Tibial artery (tissue), 4 donors: ENCODE measurements around the gene FAM78A.

Experiments
- DNase-seq, 2 donors: peaks; one replicate each; pipeline ENCODE4 v3.0.0-alpha.2; 2019
- H3K27ac ChIP-seq, 2 donors: fragments of 200-600 bp; sonication (generic) in 1 of 2; 1 replicate in 1 of 2; 2 replicates in 1 of 2; pipeline ENCODE4 v1.5.1; 2018 to 2019; ENCODE audit warnings: mild to moderate bottlenecking in 1 of 2
- H3K27me3 ChIP-seq, 2 donors: fragments of 200-600 bp; sonication (generic) in 1 of 2; one replicate each; pipeline versions ENCODE4 v1.5.1 to v1.6.0; 2016 to 2019
- H3K36me3 ChIP-seq, 3 donors: fragments of 200-600 bp; sonication (generic) in 2 of 3; one replicate each; pipeline ENCODE4 v1.5.1; 2016 to 2019; ENCODE audit warnings: mild to moderate bottlenecking in 2 of 3
- H3K4me1 ChIP-seq, 4 donors: fragments of 200-600 bp; sonication (generic) in 2 of 4; 1 replicate in 3 of 4; 2 replicates in 1 of 4; pipeline ENCODE4 v1.5.1; 2016 to 2019
- H3K4me3 ChIP-seq, 2 donors: fragments of 200-600 bp; sonication (generic) in 1 of 2; 1 replicate in 1 of 2; 2 replicates in 1 of 2; pipeline ENCODE4 v1.5.1; 2018 to 2019; ENCODE audit warnings: mild to moderate bottlenecking in 2 of 2
- H3K9me3 ChIP-seq, 3 donors: fragments of 200-600 bp; sonication (generic) in 1 of 3; one replicate each; pipeline ENCODE4 v1.5.1; 2016 to 2019
- intact Hi-C: fragments of 100-400 bp; cut with DNase I; formaldehyde crosslinking; loops from one replicate; pipeline ENCODE4 v1.15.0; 2023; ENCODE audit warnings: low total_unique reads
- TF ChIP-seq, protein P1 (sequence below), 2 experiments: fragments of 200-600 bp in 1 of 2; fragments of 450-650 bp in 1 of 2; IDR thresholded peaks; one replicate each; pipeline ENCODE4 v1.5.1; 2017 to 2019; ENCODE audit warnings: antibody characterized with exemption in 2 of 2, mild to moderate bottlenecking in 1 of 2, moderate library complexity in 1 of 2

The FAM78A gene

GRCh38 chr9:131277287-131277909 lies 1.1 kb upstream of the FAM78A start:
- H3K4me3 ChIP-seq, result peak overlapping the region; percentile 64 to 74
- H3K36me3 ChIP-seq, result no peaks in the 10 kb centered on the region
- peaks cover 0 to 73% of the 10 kb centered on the region in 2 donors for H3K27me3 ChIP-seq
- TF ChIP-seq, protein P1, sequence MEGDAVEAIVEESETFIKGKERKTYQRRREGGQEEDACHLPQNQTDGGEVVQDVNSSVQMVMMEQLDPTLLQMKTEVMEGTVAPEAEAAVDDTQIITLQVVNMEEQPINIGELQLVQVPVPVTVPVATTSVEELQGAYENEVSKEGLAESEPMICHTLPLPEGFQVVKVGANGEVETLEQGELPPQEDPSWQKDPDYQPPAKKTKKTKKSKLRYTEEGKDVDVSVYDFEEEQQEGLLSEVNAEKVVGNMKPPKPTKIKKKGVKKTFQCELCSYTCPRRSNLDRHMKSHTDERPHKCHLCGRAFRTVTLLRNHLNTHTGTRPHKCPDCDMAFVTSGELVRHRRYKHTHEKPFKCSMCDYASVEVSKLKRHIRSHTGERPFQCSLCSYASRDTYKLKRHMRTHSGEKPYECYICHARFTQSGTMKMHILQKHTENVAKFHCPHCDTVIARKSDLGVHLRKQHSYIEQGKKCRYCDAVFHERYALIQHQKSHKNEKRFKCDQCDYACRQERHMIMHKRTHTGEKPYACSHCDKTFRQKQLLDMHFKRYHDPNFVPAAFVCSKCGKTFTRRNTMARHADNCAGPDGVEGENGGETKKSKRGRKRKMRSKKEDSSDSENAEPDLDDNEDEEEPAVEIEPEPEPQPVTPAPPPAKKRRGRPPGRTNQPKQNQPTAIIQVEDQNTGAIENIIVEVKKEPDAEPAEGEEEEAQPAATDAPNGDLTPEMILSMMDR (IDR thresholded peaks at IDR 0.05), result no peak
- no peaks in the 10 kb centered on the region for H3K9me3 ChIP-seq
- peak overlapping the region in 1 of 2 donors; percentile 10 for H3K27ac ChIP-seq
- H3K4me1 ChIP-seq, result peaks cover 0 to 22% (median 16%) of the 10 kb centered on the region in 4 donors
- DNase-seq, result peak in 1 of 2 donors; percentile 66
- intact Hi-C loops, result no loop called here

GRCh38 chr9:131276891-131277286 lies 579 bp upstream of the FAM78A start:
- intact Hi-C loops, result no loop called here
- Histone ChIP-seq H3K27me3 (peaks cover 0 to 70% of the 10 kb centered on the region in 2 donors), H3K9me3 (no peaks in the 10 kb centered on the region), H3K4me1 (peaks cover 0 to 22% (median 16%) of the 10 kb centered on the region in 4 donors), H3K4me3 (peak overlapping the region; percentile 64 to 74), H3K27ac (peak overlapping the region in 1 of 2 donors; percentile 10), H3K36me3 (no peaks in the 10 kb centered on the region)
- TF ChIP-seq, protein P1 (IDR thresholded peaks at IDR 0.05), result no peak
- DNase-seq, result no peak

GRCh38 chr9:131275332-131276093 lies 797 bp downstream of the FAM78A start:
- intact Hi-C loops, result no loop called here
- DNase-seq, result no peak
- Histone ChIP-seq H3K27ac (peak overlapping the region in 1 of 2 donors; percentile 13), H3K36me3 (no peaks in the 10 kb centered on the region), H3K4me3 (peak overlapping the region; percentile 64 to 74), H3K9me3 (no peaks in the 10 kb centered on the region), H3K27me3 (peaks cover 0 to 56% of the 10 kb centered on the region in 2 donors), H3K4me1 (peaks cover 0 to 22% (median 16%) of the 10 kb centered on the region in 4 donors)
- TF ChIP-seq, protein P1 (IDR thresholded peaks at IDR 0.05), result no peak

GRCh38 chr9:131274674-131275331 lies 1.5 kb downstream of the FAM78A start:
- H3K4me1 ChIP-seq, result peaks cover 0 to 22% (median 16%) of the 10 kb centered on the region in 4 donors
- H3K36me3 ChIP-seq, result no peaks in the 10 kb centered on the region
- peak in 1 of 2 donors; percentile 57 for DNase-seq
- intact Hi-C loops, result no loop called here
- peak overlapping the region; percentile 64 to 74 for H3K4me3 ChIP-seq
- TF ChIP-seq, protein P1 (IDR thresholded peaks at IDR 0.05), result no peak
- peaks cover 0 to 50% of the 10 kb centered on the region in 2 donors for H3K27me3 ChIP-seq
- H3K27ac ChIP-seq, result peak overlapping the region in 1 of 2 donors; percentile 13
- H3K9me3 ChIP-seq, result no peaks in the 10 kb centered on the region

DNA sequence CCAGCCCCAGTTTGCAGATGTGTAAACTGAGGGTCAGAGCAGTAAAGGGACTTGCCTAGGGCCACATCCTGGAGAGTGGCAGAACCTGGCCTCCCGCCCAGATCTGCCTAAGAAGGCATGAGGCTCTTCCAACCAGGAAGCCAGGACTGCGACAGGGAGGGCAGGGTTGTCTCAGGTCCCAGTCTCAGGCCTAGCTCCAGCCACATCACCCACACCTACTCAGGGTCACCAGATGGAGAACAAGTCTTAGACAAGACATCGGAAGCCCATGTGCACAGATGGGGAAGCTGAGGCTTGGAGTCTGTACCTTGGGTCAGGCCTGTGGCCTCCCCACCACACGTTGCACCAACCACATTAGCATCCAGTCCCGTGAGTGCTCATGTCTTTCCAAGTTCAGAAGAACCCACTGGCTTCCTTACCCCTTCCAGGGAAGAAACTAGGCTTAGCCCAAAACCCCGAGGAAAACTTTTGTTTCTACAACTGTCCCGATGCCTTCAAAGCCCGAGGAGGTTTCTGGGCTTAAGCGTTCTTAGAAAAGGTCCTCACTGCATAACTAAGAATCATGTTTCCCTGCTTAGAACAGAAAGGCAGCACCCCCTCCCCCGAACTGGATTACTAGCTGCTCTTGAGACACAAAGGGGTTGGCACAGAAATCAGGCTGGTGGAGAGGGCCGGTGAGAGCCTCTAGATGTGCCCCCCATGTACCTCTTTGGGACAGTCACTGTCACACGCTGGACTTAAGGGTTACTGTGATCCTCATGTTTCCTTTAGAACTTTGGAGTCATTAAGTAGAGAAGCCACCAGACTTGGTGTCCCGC lies 2.2 kb downstream of the FAM78A start:
- TF ChIP-seq, protein P1 (IDR thresholded peaks at IDR 0.05), result no peak
- H3K4me1 ChIP-seq, result peaks cover 0 to 22% (median 16%) of the 10 kb centered on the region in 4 donors
- no peaks in the 10 kb centered on the region for H3K9me3 ChIP-seq
- peak overlapping the region; percentile 64 to 74 for H3K4me3 ChIP-seq
- intact Hi-C loops, result no loop called here
- H3K36me3 ChIP-seq, result no peaks in the 10 kb centered on the region
- peak overlapping the region in 1 of 2 donors; percentile 13 for H3K27ac ChIP-seq
- DNase-seq, result no peak
- H3K27me3 ChIP-seq, result peaks cover 0 to 48% of the 10 kb centered on the region in 2 donors
